Fibroblast of lung (primary cell): ENCODE data around the gene S1PR1. TPM values are rescaled to one million over a fixed set of nuclear protein-coding genes. Genes with fewer than 3 reads are reported as not detected.

Source experiments
- polyA plus RNA-seq, 2 donors: library from polyadenylated mRNA; depleted of rRNA in 1 of 2; stranded (reverse) in 1 of 2; unstranded in 1 of 2; fragments of >200 nt; gene quantifications; 2 replicates each; pipeline ENCODE4 v1.2.1, GENCODE V29; 2011 to 2012; ENCODE audit warnings: missing spikeins in 1 of 2
- total RNA-seq: library from RNA; depleted of rRNA; stranded (reverse); fragments of >200 nt; gene quantifications from 2 replicates; pipeline ENCODE4 v1.2.1, GENCODE V29; 2014

The S1PR1 gene
- total and polyA plus RNA-seq, 2 donors (not counting 1 experiment from before 2014, with no cell fraction given), result 6.2 to 10.4 TPM

Other genes starting within 250 kb of the S1PR1 start
- gene DPH5, start 211.2 kb upstream of the S1PR1 start, total RNA-seq, result 40.8 and 56.5 TPM in 2 replicates
- gene DPH5, start 211.2 kb upstream of the S1PR1 start, polyA plus RNA-seq, result 39.8 and 44.4 TPM in 2 replicates